HG02970 (cell line): ENCODE measurements around the gene ATP2A3.
"Not testable (repeated sequence)": the region's sequence is repeated elsewhere in the genome, so short reads cannot be mapped to it uniquely, and the experiment has no call there.

ENCODE experiments used
- ATAC-seq: cut with Tn5 transposase; IDR thresholded peaks from one replicate; pipeline ENCODE4 v1.9.1; 2021; ENCODE audit warnings: mild to moderate bottlenecking, moderate library complexity, moderate number of reproducible peaks; ENCODE audit not compliant: unreplicated experiment, low FRiP score

ATP2A3 gene

GRCh38 chr17:3992370-3992769, 28.1 kb upstream of the ATP2A3 start:
- ATAC-seq, result no peak

- not testable (repeated sequence) for ATAC-seq
These were observed 27.5 kb upstream of the ATP2A3 start for GRCh38 chr17:3991699-3992098.

GRCh38 chr17:3990386-3991127, 26.3 kb upstream of the ATP2A3 start:
- no peak for ATAC-seq

GRCh38 chr17:3989041-3989886, 25.0 kb upstream of the ATP2A3 start:
- ATAC-seq, result no peak

- ATAC-seq, result no peak
These were observed 24.2 kb upstream of the ATP2A3 start for GRCh38 chr17:3988297-3989040.

GRCh38 chr17:3986939-3987335, 22.7 kb upstream of the ATP2A3 start:
- no peak for ATAC-seq

GRCh38 chr17:3986270-3986938, 22.2 kb upstream of the ATP2A3 start:
- ATAC-seq, result no peak

- ATAC-seq, result no peak
These were observed 21.6 kb upstream of the ATP2A3 start for GRCh38 chr17:3985846-3986245.

- no peak for ATAC-seq
These were observed 19.6 kb upstream of the ATP2A3 start for GRCh38 chr17:3983606-3984484.

- ATAC-seq, result no peak
These were observed 18.3 kb upstream of the ATP2A3 start for GRCh38 chr17:3982541-3983017.

GRCh38 chr17:3982113-3982512, 17.9 kb upstream of the ATP2A3 start:
- no peak for ATAC-seq

- no peak for ATAC-seq
These were observed 17.2 kb upstream of the ATP2A3 start for GRCh38 chr17:3981455-3981854.

GRCh38 chr17:3980381-3981014, 16.3 kb upstream of the ATP2A3 start:
- no peak for ATAC-seq

GRCh38 chr17:3979290-3979611, 15.0 kb upstream of the ATP2A3 start:
- no peak for ATAC-seq

GRCh38 chr17:3978421-3979289, 14.4 kb upstream of the ATP2A3 start:
- no peak for ATAC-seq

GRCh38 chr17:3977387-3977786, 13.2 kb upstream of the ATP2A3 start:
- ATAC-seq, result no peak

- ATAC-seq, result no peak
These were observed 12.5 kb upstream of the ATP2A3 start for GRCh38 chr17:3976675-3977171.

GRCh38 chr17:3974980-3975379, 10.7 kb upstream of the ATP2A3 start:
- no peak for ATAC-seq
